RWPE1 (cell line): ENCODE results near the gene MAL.

Experiments
- CTCF ChIA-PET: fragments of 350-600 bp; sonication (Branson Sonifier 250); formaldehyde crosslinking; extraction: SDS; loops from one replicate; lab custom pipeline; 2021; lab: Yijun Ruan, JAX
- POLR2A ChIA-PET: fragments of 400-600 bp; formaldehyde crosslinking; extraction: SDS; loops from one replicate; lab custom pipeline; 2020; ENCODE audit warnings: antibody characterized with exemption; ENCODE audit not compliant: low non-redundant PET; lab: Yijun Ruan, JAX
- DNase-seq: peaks from one replicate; pipeline ENCODE4 v3.0.0; 2012; ENCODE audit warnings: low spot score
- H3K27ac ChIP-seq: fragments of 450-650 bp; 2 replicates; pipeline ENCODE4 v1.5.1; 2017
- TF ChIP-seq, protein P1 (sequence below): fragments of 450-650 bp; conservative IDR thresholded peaks from 2 replicates; pipeline ENCODE4 v1.5.1; 2017; ENCODE audit warnings: low read depth, mild to moderate bottlenecking

Gene MAL

DNA sequence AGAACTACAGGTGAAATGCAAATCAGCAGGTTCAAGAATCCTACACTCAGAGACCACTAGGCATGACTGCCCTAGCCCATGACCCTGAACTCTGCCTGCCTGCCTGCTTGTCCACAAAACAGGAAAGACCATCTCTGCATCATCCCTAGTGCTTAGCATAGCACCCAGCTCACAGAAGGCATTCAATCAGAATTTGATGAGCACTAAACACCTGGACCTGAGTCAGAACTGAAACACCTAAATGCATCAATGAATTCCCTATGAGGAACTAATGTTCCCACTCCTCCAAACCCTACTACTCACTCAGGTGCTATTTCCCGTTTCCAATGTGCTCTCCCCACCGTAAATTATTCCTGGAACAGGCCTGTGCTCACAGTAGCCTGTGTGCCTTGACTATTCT lies 74.4 kb downstream of the MAL start:
- TF ChIP-seq, protein P1, sequence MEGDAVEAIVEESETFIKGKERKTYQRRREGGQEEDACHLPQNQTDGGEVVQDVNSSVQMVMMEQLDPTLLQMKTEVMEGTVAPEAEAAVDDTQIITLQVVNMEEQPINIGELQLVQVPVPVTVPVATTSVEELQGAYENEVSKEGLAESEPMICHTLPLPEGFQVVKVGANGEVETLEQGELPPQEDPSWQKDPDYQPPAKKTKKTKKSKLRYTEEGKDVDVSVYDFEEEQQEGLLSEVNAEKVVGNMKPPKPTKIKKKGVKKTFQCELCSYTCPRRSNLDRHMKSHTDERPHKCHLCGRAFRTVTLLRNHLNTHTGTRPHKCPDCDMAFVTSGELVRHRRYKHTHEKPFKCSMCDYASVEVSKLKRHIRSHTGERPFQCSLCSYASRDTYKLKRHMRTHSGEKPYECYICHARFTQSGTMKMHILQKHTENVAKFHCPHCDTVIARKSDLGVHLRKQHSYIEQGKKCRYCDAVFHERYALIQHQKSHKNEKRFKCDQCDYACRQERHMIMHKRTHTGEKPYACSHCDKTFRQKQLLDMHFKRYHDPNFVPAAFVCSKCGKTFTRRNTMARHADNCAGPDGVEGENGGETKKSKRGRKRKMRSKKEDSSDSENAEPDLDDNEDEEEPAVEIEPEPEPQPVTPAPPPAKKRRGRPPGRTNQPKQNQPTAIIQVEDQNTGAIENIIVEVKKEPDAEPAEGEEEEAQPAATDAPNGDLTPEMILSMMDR = no peak
- no peak for DNase-seq
- POLR2A ChIA-PET = no interaction called here
- CTCF ChIA-PET = no interaction called here
- H3K27ac ChIP-seq = no peak overlapping the region
